Fibroblast of mammary gland (primary cell): Measurements from ENCODE around the gene GRID2.

Experiments
- DNase-seq: peaks from one replicate; pipeline ENCODE4 v3.0.0-alpha.2; 2010; ENCODE audit warnings: low read depth
- H3K4me3 ChIP-seq: 2 replicates; pipeline ENCODE4 v1.5.1; 2011; ENCODE audit warnings: low read depth, mild to moderate bottlenecking, low read length, moderate library complexity; ENCODE audit not compliant: control insufficient read depth
- TF ChIP-seq, protein P1 (sequence below): conservative IDR thresholded peaks from 2 replicates; pipeline ENCODE4 v1.5.1; 2011; ENCODE audit warnings: low read depth, low read length, inconsistent platforms; ENCODE audit not compliant: control insufficient read depth, insufficient read depth

GRID2 gene

DNA sequence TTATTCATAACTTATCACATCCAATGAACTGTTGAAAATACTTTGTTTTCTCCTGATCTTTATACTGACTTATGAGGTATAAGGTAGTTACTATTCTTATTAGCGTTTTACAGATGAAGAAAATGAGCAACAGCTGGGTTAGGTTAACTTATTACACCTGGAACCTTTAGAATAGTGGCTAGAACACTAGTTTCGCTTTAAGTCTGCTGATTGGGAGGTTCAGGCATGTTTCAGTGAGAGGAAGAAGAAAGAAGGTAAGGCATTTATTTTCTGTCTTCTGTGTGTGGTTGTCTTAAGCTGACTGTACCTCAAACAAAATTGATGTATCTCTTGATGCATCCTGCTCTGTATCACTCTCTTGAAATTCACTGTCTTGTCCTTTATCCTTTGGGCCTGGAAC is 302.5 kb downstream of the GRID2 start:
- DNase-seq = no peak
- no peak overlapping the region for H3K4me3 ChIP-seq
- TF ChIP-seq, protein P1, sequence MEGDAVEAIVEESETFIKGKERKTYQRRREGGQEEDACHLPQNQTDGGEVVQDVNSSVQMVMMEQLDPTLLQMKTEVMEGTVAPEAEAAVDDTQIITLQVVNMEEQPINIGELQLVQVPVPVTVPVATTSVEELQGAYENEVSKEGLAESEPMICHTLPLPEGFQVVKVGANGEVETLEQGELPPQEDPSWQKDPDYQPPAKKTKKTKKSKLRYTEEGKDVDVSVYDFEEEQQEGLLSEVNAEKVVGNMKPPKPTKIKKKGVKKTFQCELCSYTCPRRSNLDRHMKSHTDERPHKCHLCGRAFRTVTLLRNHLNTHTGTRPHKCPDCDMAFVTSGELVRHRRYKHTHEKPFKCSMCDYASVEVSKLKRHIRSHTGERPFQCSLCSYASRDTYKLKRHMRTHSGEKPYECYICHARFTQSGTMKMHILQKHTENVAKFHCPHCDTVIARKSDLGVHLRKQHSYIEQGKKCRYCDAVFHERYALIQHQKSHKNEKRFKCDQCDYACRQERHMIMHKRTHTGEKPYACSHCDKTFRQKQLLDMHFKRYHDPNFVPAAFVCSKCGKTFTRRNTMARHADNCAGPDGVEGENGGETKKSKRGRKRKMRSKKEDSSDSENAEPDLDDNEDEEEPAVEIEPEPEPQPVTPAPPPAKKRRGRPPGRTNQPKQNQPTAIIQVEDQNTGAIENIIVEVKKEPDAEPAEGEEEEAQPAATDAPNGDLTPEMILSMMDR = no peak

DNA sequence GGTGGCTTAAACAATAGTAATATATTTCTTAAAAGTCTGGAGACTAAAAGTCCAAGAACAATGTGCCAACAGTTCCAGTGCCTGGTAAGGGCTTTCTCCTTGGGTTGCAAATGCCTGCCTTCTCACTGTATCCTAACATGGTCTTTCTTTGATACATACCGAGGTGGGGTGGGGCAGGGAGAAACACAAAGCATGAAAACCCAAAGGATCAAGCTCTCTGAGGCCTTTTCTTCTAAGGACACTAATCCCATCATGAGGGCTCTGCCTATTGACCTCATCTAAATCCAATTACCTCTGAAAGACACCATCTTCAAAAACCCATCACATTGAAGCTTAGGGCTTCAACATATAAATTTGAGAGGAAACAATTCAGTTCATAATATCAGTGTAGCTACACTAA is 311.3 kb downstream of the GRID2 start:
- no peak overlapping the region for H3K4me3 ChIP-seq
- no peak for DNase-seq
- TF ChIP-seq, protein P1 = no peak

DNA sequence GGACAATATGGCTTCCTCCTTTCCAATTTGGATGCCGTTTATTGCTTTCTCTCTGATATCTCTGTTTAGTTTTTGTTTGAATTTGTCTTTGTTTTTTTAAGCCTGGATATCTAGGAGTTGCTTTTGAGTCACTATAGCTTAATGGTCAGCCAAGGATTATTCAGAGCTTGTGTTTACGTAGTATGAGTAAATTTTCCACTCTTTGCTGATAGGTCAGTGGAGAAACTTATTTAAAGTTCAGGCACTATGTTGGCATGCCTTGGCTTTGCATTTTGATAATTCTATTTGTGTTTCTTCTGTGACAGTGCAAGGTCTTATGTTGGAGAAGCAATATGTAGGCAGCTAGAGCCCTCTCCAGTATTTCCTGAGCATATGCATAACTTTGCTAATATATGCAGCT is 315.2 kb downstream of the GRID2 start:
- TF ChIP-seq, protein P1 = no peak
- DNase-seq = no peak
- H3K4me3 ChIP-seq = no peak overlapping the region

DNA sequence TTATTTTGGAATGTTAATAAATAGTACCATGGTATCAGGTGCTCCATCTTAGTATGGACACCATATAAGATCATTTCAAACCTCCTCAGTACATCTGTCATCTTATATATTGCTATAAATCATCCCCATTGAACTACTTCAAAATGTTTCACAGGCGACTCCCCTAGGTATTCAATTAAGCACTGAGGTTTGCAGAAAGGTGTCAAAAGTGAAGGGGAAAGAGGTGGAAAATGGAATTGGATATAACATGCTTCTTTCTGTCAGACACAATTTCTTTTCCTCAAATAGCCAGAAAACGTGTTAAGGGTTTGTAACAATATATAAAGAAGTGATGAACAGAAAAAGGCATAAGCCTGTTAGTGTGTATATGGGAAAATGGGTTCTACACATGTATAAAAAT is 325.5 kb downstream of the GRID2 start:
- H3K4me3 ChIP-seq = no peak overlapping the region
- TF ChIP-seq, protein P1 = no peak
- DNase-seq = no peak

DNA sequence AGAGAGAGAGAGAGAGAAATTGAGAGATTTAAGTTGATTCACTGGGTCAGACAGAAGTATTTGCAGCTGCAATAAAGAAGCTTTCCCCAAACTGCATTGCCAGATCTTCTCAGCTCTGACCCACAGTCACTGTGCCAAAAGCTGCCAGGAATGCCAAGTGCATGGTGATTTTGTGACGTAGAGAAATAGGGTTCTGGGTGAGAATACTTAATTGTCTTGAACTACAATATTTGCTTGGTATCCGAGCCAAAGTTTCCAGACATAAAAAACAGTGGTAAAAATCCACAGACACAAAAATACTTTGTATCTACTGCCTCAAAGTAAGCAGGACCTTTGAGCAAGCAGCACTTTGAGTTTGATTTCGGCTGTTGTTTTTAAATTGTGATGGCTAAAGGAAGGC is 331.1 kb downstream of the GRID2 start:
- no peak for DNase-seq
- TF ChIP-seq, protein P1 = no peak

DNA sequence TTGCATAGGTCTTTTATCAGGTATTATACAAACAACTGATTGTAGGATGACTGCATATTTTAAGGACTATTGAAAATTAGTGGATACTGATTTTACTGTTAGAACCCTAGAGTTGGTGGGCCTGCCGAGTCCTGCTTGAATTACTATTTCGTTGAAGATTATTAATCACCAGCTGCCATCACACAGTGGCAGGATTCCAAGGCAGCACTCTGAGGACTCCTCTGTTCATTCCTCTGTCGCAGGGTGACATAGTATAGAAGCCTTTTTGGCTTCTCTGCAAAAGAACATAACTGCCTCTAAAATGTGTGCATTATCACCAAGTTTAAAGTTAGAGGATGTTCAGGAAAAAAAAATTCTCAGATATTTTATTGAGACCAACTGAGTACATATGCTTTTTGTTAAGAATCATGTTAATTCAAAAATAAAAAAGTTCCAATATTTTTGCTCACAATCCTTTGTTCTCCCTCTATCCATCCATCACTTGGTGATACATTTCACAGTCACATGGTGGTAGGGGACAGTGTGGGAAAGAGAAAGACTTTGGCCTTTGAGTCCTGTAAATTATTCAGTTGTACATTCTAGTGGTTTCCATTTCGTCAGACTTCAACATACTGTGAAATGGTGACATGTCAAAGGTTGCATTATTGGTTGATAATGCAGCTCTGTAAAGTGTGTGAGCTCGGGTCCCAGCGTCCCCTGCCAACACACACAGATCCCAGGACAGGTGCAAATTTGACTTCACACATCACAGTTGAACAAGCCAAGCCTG is 332.5 kb downstream of the GRID2 start:
- H3K4me3 ChIP-seq = no peak overlapping the region
- no peak for DNase-seq
- TF ChIP-seq, protein P1 = no peak

More for the DNA sequence above, 331.1 kb downstream of the GRID2 start:
- H3K4me3 ChIP-seq = no peak overlapping the region

DNA sequence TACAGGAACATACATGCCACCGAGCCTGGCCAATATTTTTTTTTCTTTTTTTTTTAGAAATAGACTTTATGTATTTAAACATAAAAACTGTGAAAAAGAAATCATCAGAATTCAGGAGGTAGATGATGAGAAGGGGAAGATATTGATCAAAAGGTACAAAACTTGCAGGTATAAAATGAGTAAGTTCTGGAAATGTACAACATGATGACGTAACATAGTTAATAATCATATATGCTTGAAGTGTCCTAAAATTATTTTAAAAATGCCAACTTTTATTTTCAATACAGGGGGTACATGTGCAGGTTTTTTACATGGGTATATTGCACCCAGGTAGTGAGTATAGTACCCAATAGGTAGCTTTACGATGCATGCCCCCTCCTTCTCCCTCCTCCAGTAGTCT is 337.6 kb downstream of the GRID2 start:
- H3K4me3 ChIP-seq = no peak overlapping the region
- TF ChIP-seq, protein P1 = no peak
- no peak for DNase-seq
